SK-N-SH (cell line): ENCODE measurements around the gene SCGB3A1. TPM values are rescaled to one million over a fixed set of nuclear protein-coding genes. Genes with fewer than 3 reads are reported as not detected.

Experiments used
- CTCF ChIA-PET: fragments of 300-600, 350-600 bp; formaldehyde crosslinking; extraction: SDS; loops from one replicate; lab custom pipeline; 2021; lab: Yijun Ruan, JAX
- POLR2A ChIA-PET: fragments of 350-600 bp; sonication (Branson Sonifier 250); formaldehyde crosslinking; extraction: SDS; loops from one replicate; lab custom pipeline; 2020; ENCODE audit warnings: antibody characterized with exemption, inconsistent platforms; lab: Yijun Ruan, JAX
- DNase-seq: peaks from one replicate; pipeline ENCODE4 v3.0.0; 2012
- H2AFZ ChIP-seq: fragments of 200-600 bp; sonication (generic); 2 replicates; pipeline ENCODE4 v1.8.1; 2016; ENCODE audit warnings: antibody characterized with exemption, mild to moderate bottlenecking, low read depth
- H3F3A ChIP-seq: fragments of 200-600 bp; sonication (generic); replicated peaks from 2 replicates; pipeline ENCODE3; 2016; ENCODE audit warnings: antibody characterized with exemption, mild to moderate bottlenecking; ENCODE audit not compliant: insufficient read depth
- H3K27ac ChIP-seq, 2 experiments: fragments of 200-500 bp in 1 of 2; fragments of 200-600 bp in 1 of 2; sonication (Bioruptor generic) in 1 of 2; sonication (generic), shearing (Covaris generic) in 1 of 2; 2 replicates each; pipeline versions ENCODE4 v1.5.1 to v1.6.1; 2014 to 2016; ENCODE audit warnings: low read depth in 2 of 2, inconsistent platforms in 1 of 2, low read length in 1 of 2, mild to moderate bottlenecking in 1 of 2, mixed read lengths in 1 of 2
- H3K27me3 ChIP-seq: fragments of 200-600 bp; sonication (generic), shearing (Covaris generic); 2 replicates; pipeline ENCODE4 v1.6.1; 2016; ENCODE audit warnings: mixed run types; ENCODE audit not compliant: insufficient read depth
- H3K36me3 ChIP-seq, 2 experiments: fragments of 200-500 bp in 1 of 2; fragments of 200-600 bp in 1 of 2; sonication (Bioruptor generic) in 1 of 2; sonication (generic) in 1 of 2; replicated peaks in 1 of 2; 2 replicates each; pipeline versions ENCODE3 to v1.5.1; 2014 to 2016; ENCODE audit warnings: low read length in 1 of 2, mild to moderate bottlenecking in 1 of 2; ENCODE audit not compliant: insufficient read depth in 2 of 2, control insufficient read depth in 1 of 2
- H3K4me1 ChIP-seq, 2 experiments: fragments of 200-500 bp in 1 of 2; fragments of 200-600 bp in 1 of 2; sonication (Bioruptor generic) in 1 of 2; sonication (generic), shearing (Covaris generic) in 1 of 2; 2 replicates each; pipeline versions ENCODE4 v1.5.1 to v1.6.1; 2014 to 2016; ENCODE audit warnings: low read depth in 1 of 2, low read length in 1 of 2, mixed run types in 1 of 2; ENCODE audit not compliant: insufficient read depth in 2 of 2, control insufficient read depth in 1 of 2
- H3K4me2 ChIP-seq: fragments of 200-600 bp; sonication (generic), shearing (Covaris generic); 2 replicates; pipeline ENCODE4 v1.6.1; 2017; ENCODE audit warnings: mixed run types
- H3K4me3 ChIP-seq, 2 experiments: fragments of 200-500 bp in 1 of 2; fragments of 200-600 bp in 1 of 2; sonication (Bioruptor generic) in 1 of 2; sonication (generic), shearing (Covaris generic) in 1 of 2; 2 replicates each; pipeline versions ENCODE4 v1.5.1 to v1.8.1; 2014 to 2016; ENCODE audit warnings: low read depth in 2 of 2, inconsistent platforms in 1 of 2, low read length in 1 of 2, mild to moderate bottlenecking in 1 of 2, mixed read lengths in 1 of 2, moderate library complexity in 1 of 2
- H3K79me2 ChIP-seq: fragments of 200-600 bp; sonication (generic); 2 replicates; pipeline ENCODE4 v1.8.1; 2017; ENCODE audit warnings: mild to moderate bottlenecking; ENCODE audit not compliant: insufficient read depth
- H3K9ac ChIP-seq: fragments of 200-600 bp; sonication (generic); 2 replicates; pipeline ENCODE4 v1.6.1; 2017; ENCODE audit warnings: mixed run types
- H3K9me2 ChIP-seq: fragments of 200-600 bp; sonication (generic); 2 replicates; pipeline ENCODE4 v1.6.1; 2017; ENCODE audit warnings: mixed run types
- H3K9me3 ChIP-seq: fragments of 200-600 bp; sonication (generic); 2 replicates; pipeline ENCODE4 v1.6.1; 2017; ENCODE audit warnings: mixed run types, mild to moderate bottlenecking, moderate library complexity
- H4K20me1 ChIP-seq: fragments of 200-600 bp; sonication (generic); 2 replicates; pipeline ENCODE4 v1.6.1; 2017; ENCODE audit warnings: mild to moderate bottlenecking, mixed run types; ENCODE audit not compliant: insufficient read depth
- EP300 ChIP-seq, 2 experiments: IDR thresholded peaks; 2 replicates each; pipeline versions ENCODE4 v1.4.0 to v1.6.1; 2012; ENCODE audit warnings: borderline replicate concordance in 1 of 2, low read depth in 1 of 2, low read length in 1 of 2
- FOXJ3 ChIP-seq: sonication (generic); formaldehyde crosslinking; IDR thresholded peaks from 2 replicates; pipeline ENCODE4 v1.5.1; 2020; ENCODE audit warnings: mild to moderate bottlenecking, missing genetic modification reagents
- FOXM1 ChIP-seq: IDR thresholded peaks from 2 replicates; pipeline ENCODE4 v1.4.0; 2012; ENCODE audit warnings: low read depth, mild to moderate bottlenecking
- NFIC ChIP-seq: IDR thresholded peaks from 2 replicates; pipeline ENCODE4 v1.4.0; 2012; ENCODE audit warnings: borderline replicate concordance
- RAD21 ChIP-seq: IDR thresholded peaks from 2 replicates; pipeline ENCODE4 v1.6.1; 2012; ENCODE audit warnings: mild to moderate bottlenecking, low read length
- SIN3A ChIP-seq: IDR thresholded peaks from 2 replicates; pipeline ENCODE4 v1.6.1; 2012; ENCODE audit warnings: low read depth, mild to moderate bottlenecking, low read length, moderate library complexity, borderline replicate concordance
- TEAD4 ChIP-seq: IDR thresholded peaks from 2 replicates; pipeline ENCODE4 v1.4.0; 2012; ENCODE audit warnings: mild to moderate bottlenecking, borderline replicate concordance; ENCODE audit not compliant: insufficient read depth
- YY1 ChIP-seq: IDR thresholded peaks from 2 replicates; pipeline ENCODE4 v1.4.0; 2012; ENCODE audit warnings: low read depth, mild to moderate bottlenecking
- WGBS: methylation state at CpG from one replicate; pipeline ENCODE4 v1.1.6; 2017; ENCODE audit warnings: low lambda C conversion rate; 5-methylcytosine and 5-hydroxymethylcytosine counted together
- polyA plus RNA-seq, 3 experiments: library from polyadenylated mRNA; depleted of rRNA; stranded (reverse); fragments of >200 nt; gene quantifications; 2 replicates each; pipeline ENCODE4 v1.2.3, GENCODE V29; 2012
- TF ChIP-seq, protein P1 (sequence below): IDR thresholded peaks from 2 replicates; pipeline ENCODE4; 2012
- TF ChIP-seq, protein P2 (sequence below): fragments of 200-600 bp; sonication (generic); IDR thresholded peaks from 2 replicates; pipeline ENCODE4 v1.6.1; 2017; ENCODE audit warnings: antibody characterized with exemption, mild to moderate bottlenecking, moderate library complexity

SCGB3A1 gene
- polyA plus RNA-seq, 1 of the 3 experiments (the other 2 are of a cell fraction), result not detected

DNA sequence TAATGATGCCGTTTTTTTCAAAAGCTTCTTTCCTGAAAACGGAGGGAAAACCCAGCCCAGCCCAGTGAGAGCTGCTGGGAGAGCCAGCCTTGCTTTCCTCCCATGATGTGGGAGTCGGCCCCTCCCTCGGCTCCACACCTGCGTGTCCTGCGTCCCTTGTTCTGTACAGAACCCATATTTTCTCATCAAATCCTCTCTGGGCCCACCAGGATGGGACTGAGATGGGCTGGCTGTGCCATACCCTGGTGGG, 49.2 kb upstream of the SCGB3A1 start:
- H3K79me2 ChIP-seq, result no peaks in the 10 kb centered on the region
- CTCF ChIA-PET, result interaction anchor here (1.6 kb wide), 1 partner anchor 22 kb away, joined by 6 read pairs; no protein-coding TSS in a partner anchor
- H3K9me2 ChIP-seq, result no peaks in the 10 kb centered on the region
- no peaks in the 10 kb centered on the region for H3K4me1 ChIP-seq
- peak; percentile 24 for DNase-seq
- no peaks in the 10 kb centered on the region for H3F3A ChIP-seq
- H3K4me3 ChIP-seq, result no peak overlapping the region
- 24% methylated on average over 3 of the region's 6 CpGs for WGBS
- no peak for TF ChIP-seq TEAD4
- TF ChIP-seq NFIC, result no peak
- TF ChIP-seq RAD21, result no peak
- TF ChIP-seq, protein P1, sequence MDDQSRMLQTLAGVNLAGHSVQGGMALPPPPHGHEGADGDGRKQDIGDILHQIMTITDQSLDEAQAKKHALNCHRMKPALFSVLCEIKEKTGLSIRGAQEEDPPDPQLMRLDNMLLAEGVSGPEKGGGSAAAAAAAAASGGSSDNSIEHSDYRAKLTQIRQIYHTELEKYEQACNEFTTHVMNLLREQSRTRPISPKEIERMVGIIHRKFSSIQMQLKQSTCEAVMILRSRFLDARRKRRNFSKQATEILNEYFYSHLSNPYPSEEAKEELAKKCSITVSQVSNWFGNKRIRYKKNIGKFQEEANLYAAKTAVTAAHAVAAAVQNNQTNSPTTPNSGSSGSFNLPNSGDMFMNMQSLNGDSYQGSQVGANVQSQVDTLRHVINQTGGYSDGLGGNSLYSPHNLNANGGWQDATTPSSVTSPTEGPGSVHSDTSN, result no peak
- TF ChIP-seq SIN3A, result no peak
- TF ChIP-seq, protein P2, sequence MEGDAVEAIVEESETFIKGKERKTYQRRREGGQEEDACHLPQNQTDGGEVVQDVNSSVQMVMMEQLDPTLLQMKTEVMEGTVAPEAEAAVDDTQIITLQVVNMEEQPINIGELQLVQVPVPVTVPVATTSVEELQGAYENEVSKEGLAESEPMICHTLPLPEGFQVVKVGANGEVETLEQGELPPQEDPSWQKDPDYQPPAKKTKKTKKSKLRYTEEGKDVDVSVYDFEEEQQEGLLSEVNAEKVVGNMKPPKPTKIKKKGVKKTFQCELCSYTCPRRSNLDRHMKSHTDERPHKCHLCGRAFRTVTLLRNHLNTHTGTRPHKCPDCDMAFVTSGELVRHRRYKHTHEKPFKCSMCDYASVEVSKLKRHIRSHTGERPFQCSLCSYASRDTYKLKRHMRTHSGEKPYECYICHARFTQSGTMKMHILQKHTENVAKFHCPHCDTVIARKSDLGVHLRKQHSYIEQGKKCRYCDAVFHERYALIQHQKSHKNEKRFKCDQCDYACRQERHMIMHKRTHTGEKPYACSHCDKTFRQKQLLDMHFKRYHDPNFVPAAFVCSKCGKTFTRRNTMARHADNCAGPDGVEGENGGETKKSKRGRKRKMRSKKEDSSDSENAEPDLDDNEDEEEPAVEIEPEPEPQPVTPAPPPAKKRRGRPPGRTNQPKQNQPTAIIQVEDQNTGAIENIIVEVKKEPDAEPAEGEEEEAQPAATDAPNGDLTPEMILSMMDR, result no peak
- TF ChIP-seq EP300 (IDR thresholded peaks at IDR 0.05; ENCODE audit: borderline replicate concordance in 1 of 2, low read depth in 1 of 2, low read length in 1 of 2), result no peak
- no peak for TF ChIP-seq FOXJ3
- TF ChIP-seq FOXM1, result no peak
- H4K20me1 ChIP-seq, result no peaks in the 10 kb centered on the region
- H3K27ac ChIP-seq, result no peak overlapping the region
- no peaks in the 10 kb centered on the region for H3K9me3 ChIP-seq
- no peak overlapping the region for H3K9ac ChIP-seq
- H3K27me3 ChIP-seq, result peaks cover 31% of the 10 kb centered on the region; the same call in 1 of the 2 replicates
- H2AFZ ChIP-seq, result no peak overlapping the region
- no peak overlapping the region for H3K4me2 ChIP-seq
- no peaks in the 10 kb centered on the region for H3K36me3 ChIP-seq
- POLR2A ChIA-PET, result no interaction called here

DNA sequence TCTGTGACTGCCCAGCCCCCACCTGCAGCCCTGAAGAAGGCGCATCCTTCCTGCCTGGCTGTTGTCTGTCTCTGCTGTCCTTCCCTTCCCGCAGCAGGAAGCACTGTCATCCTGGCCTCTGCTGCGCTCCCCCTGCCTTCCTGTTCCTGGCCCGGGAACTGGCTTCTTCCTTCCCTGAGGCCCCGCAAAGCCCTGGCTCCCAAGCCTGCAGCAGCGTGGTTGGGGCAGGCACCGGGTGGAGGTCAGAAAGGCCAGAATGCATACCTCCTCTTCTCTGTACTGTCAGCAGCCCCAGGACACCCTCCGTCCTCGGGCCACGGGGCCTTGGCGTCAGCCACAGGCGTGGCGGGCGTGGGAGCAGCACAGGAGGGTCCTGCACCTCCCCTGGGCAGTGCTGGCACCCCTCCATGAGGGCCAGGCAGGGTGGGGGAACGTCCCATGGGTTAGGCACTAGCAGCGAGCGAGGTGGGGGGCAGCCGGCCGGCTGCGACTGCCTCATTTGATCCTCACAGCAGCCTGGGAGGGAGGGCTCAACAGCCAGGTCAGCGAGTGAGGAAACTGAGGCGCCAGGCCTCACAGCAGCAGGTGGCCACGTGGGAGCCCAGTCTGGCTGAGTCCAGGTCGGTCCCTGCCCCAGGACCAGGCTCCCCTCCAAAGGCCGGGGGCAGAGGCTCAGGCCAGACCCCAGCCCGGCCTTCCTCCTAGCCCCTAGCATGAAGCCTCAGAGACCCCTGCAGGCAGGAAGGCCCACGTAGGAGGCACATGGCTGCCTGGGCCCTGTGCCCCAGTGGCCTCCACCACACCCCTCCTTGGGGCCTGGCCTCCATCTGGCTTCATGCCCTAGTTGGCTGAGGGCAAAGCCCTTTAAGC, 48.7 kb upstream of the SCGB3A1 start:
- Histone ChIP-seq H3K4me3 (no peak overlapping the region), H2AFZ (no peak overlapping the region), H3K79me2 (no peaks in the 10 kb centered on the region), H3K36me3 (no peaks in the 10 kb centered on the region), H3K9ac (no peak overlapping the region), H3K27ac (no peak overlapping the region), H3F3A (no peaks in the 10 kb centered on the region), H3K27me3 (peaks cover 25% of the 10 kb centered on the region; the same call in 1 of the 2 replicates), H3K9me2 (no peaks in the 10 kb centered on the region), H4K20me1 (no peaks in the 10 kb centered on the region), H3K9me3 (no peaks in the 10 kb centered on the region), H3K4me2 (no peak overlapping the region), H3K4me1 (no peaks in the 10 kb centered on the region)
- WGBS, result 50% methylated on average over 8 of the region's 27 CpGs
- peak; percentile 17 for DNase-seq
- CTCF ChIA-PET, result interaction anchor here (1.6 kb wide), 1 partner anchor 21 kb away, joined by 6 read pairs; no protein-coding TSS in a partner anchor
- TF ChIP-seq FOXM1 (no peak), SIN3A (no peak), YY1 (no peak), NFIC (no peak), RAD21 (no peak)
- POLR2A ChIA-PET, result no interaction called here
